ENCODE results near the gene THAP4.

GRCh38 chr2:241636182-241637017 lies 558 bp downstream of the THAP4 start:
- TF ChIP-seq, protein P1, sequence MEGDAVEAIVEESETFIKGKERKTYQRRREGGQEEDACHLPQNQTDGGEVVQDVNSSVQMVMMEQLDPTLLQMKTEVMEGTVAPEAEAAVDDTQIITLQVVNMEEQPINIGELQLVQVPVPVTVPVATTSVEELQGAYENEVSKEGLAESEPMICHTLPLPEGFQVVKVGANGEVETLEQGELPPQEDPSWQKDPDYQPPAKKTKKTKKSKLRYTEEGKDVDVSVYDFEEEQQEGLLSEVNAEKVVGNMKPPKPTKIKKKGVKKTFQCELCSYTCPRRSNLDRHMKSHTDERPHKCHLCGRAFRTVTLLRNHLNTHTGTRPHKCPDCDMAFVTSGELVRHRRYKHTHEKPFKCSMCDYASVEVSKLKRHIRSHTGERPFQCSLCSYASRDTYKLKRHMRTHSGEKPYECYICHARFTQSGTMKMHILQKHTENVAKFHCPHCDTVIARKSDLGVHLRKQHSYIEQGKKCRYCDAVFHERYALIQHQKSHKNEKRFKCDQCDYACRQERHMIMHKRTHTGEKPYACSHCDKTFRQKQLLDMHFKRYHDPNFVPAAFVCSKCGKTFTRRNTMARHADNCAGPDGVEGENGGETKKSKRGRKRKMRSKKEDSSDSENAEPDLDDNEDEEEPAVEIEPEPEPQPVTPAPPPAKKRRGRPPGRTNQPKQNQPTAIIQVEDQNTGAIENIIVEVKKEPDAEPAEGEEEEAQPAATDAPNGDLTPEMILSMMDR (IDR thresholded peaks at IDR 0.05; ENCODE audit: low read depth, low read length), result no peak
- no peak for TF ChIP-seq EZH2phosphoT487 (IDR thresholded peaks at IDR 0.05; ENCODE audit: low read depth)
